Measurements from ENCODE around the gene SH3BP4. TPM values are rescaled to one million over a fixed set of nuclear protein-coding genes. Genes with fewer than 3 reads are reported as not detected.

Gene SH3BP4
- polyA plus RNA-seq, 1 donor (not counting 4 experiments of a cell fraction or from before 2014, with no cell fraction given) = 50.4 TPM

DNA sequence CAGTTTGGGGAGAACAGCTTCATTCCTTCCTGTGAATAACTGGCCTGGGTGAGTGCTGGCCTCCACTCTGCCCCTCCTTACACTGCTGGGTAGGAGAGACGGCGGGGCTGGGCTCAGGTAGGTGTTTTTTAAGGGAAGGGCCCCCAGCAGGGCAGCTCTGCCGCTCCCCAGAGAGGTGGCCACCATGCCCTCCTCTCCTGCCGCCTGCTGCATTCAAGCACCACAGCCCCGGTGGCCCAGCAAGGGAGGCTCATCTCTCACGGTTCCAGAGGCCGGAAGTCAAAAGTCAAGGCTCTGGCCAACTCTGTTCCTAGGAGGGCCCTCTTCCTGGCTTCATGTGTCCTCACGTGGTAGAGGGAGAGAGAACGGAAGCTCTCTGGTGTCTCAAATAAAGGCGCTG is 81.1 kb downstream of the SH3BP4 start:
- Histone ChIP-seq H3K4me2 (ENCODE audit: control insufficient read depth, extremely low read depth, insufficient read depth, low read depth, low read length) (no peak overlapping the region), H3K27ac (ENCODE audit: control insufficient read depth, insufficient read depth, low read length) (no peak overlapping the region), H3K9me3 (ENCODE audit: control insufficient read depth, low read depth, low read length) (no peaks in the 10 kb centered on the region), H4K20me1 (ENCODE audit: control insufficient read depth, extremely low read depth, insufficient read depth, low read length) (no peaks in the 10 kb centered on the region), H3K79me2 (ENCODE audit: control insufficient read depth, insufficient read depth, low read length) (peaks cover 72% of the 10 kb centered on the region), H3K9ac (ENCODE audit: control insufficient read depth, extremely low read depth, insufficient read depth, low read length) (no peak overlapping the region), H3K9me1 (ENCODE audit: control insufficient read depth, extremely low read depth, insufficient read depth, low read length) (peaks cover 7% of the 10 kb centered on the region), H3K36me3 (ENCODE audit: control insufficient read depth in 2 of 2, extremely low read depth in 1 of 2, insufficient read depth in 2 of 2, low read length in 2 of 2) (peaks cover 15 to 33% of the 10 kb centered on the region in 2 experiments), H3K27me3 (ENCODE audit: control insufficient read depth, extremely low read depth, insufficient read depth, low read length) (no peaks in the 10 kb centered on the region), H3K4me1 (ENCODE audit: control insufficient read depth, extremely low read depth, insufficient read depth, low read length) (peaks cover 11% of the 10 kb centered on the region), H3K4me3 (ENCODE audit: control insufficient read depth in 2 of 3, extremely low read depth in 1 of 3, insufficient read depth in 2 of 3, low read depth in 1 of 3, low read length in 3 of 3) (no peak overlapping the region), H2AFZ (ENCODE audit: control insufficient read depth, low read length) (no peak overlapping the region)
- no peak for FAIRE-seq
- dilution Hi-C loops (cut with MboI; ENCODE audit: extremely low pct_ligation_motif_present, low sequenced_read_pairs) = no loop called here
- DNase-seq (ENCODE audit: low read depth, low spot score) = no peak
- TF ChIP-seq, protein P1, sequence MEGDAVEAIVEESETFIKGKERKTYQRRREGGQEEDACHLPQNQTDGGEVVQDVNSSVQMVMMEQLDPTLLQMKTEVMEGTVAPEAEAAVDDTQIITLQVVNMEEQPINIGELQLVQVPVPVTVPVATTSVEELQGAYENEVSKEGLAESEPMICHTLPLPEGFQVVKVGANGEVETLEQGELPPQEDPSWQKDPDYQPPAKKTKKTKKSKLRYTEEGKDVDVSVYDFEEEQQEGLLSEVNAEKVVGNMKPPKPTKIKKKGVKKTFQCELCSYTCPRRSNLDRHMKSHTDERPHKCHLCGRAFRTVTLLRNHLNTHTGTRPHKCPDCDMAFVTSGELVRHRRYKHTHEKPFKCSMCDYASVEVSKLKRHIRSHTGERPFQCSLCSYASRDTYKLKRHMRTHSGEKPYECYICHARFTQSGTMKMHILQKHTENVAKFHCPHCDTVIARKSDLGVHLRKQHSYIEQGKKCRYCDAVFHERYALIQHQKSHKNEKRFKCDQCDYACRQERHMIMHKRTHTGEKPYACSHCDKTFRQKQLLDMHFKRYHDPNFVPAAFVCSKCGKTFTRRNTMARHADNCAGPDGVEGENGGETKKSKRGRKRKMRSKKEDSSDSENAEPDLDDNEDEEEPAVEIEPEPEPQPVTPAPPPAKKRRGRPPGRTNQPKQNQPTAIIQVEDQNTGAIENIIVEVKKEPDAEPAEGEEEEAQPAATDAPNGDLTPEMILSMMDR (optimal IDR thresholded peaks at IDR 0.05 in 1 of 3, IDR thresholded peaks at IDR 0.05 in 1 of 3, conservative IDR thresholded peaks at IDR 0.05 in 1 of 3; ENCODE audit: extremely low read depth in 1 of 3, insufficient read depth in 2 of 3, low read length in 3 of 3) = no peak
- no peak for TF ChIP-seq EZH2 (IDR thresholded peaks at IDR 0.05; ENCODE audit: low read length)

DNA sequence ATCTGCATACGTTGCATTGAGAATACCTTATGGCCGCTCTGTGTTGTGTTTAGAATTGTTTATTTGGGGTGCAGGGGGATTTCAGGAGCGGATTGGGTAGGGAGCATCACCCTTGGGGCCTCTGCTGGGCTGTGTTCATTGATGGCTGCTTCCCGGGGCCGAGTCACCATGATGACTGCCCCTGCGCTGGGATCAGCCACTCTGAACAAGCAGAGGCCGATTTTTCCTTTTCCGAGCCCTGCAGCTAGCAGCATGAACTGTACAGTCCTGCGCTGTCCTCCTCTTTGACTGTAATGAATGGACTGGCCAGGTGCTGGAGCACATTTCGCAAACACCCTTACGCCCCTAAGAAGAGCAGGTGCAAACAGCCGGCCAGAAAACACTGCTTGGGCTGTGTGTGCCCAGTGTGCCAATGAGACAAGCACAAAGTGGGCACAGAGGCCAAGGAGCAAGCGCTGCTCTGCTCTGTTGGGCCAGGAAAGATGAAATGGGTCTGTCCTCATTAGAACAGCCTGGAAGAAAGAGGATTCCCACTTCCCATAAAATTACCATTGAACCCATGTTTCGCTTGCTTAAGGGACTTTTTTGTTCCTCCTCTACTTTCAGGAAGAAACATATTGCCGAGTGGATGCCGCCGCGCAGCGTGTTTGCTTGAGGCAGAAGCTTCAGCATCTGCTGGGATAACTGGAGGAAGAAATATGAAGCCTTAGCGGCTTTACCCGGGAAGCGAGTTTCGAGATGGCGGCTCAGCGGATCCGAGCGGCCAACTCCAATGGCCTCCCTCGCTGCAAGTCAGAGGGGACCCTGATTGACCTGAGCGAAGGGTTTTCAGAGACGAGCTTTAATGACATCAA is 82.7 kb downstream of the SH3BP4 start:
- Histone ChIP-seq H3K4me2 (ENCODE audit: control insufficient read depth, extremely low read depth, insufficient read depth, low read depth, low read length) (no peak overlapping the region), H3K27ac (ENCODE audit: control insufficient read depth, insufficient read depth, low read length) (no peak overlapping the region), H3K9ac (ENCODE audit: control insufficient read depth, extremely low read depth, insufficient read depth, low read length) (no peak overlapping the region), H3K4me3 (ENCODE audit: control insufficient read depth in 2 of 3, extremely low read depth in 1 of 3, insufficient read depth in 2 of 3, low read depth in 1 of 3, low read length in 3 of 3) (no peak overlapping the region), H3K27me3 (ENCODE audit: control insufficient read depth, extremely low read depth, insufficient read depth, low read length) (no peaks in the 10 kb centered on the region), H3K9me1 (ENCODE audit: control insufficient read depth, extremely low read depth, insufficient read depth, low read length) (no peaks in the 10 kb centered on the region), H3K9me3 (ENCODE audit: control insufficient read depth, low read depth, low read length) (no peaks in the 10 kb centered on the region), H2AFZ (ENCODE audit: control insufficient read depth, low read length) (no peak overlapping the region), H4K20me1 (ENCODE audit: control insufficient read depth, extremely low read depth, insufficient read depth, low read length) (no peaks in the 10 kb centered on the region), H3K4me1 (ENCODE audit: control insufficient read depth, extremely low read depth, insufficient read depth, low read length) (no peaks in the 10 kb centered on the region), H3K79me2 (ENCODE audit: control insufficient read depth, insufficient read depth, low read length) (peaks cover 62% of the 10 kb centered on the region), H3K36me3 (ENCODE audit: control insufficient read depth in 2 of 2, extremely low read depth in 1 of 2, insufficient read depth in 2 of 2, low read length in 2 of 2) (peaks cover 17 to 34% of the 10 kb centered on the region in 2 experiments)
- no peak for FAIRE-seq
- no peak for TF ChIP-seq EZH2 (IDR thresholded peaks at IDR 0.05; ENCODE audit: low read length)
- TF ChIP-seq, protein P1 (optimal IDR thresholded peaks at IDR 0.05 in 1 of 3, IDR thresholded peaks at IDR 0.05 in 1 of 3, conservative IDR thresholded peaks at IDR 0.05 in 1 of 3; ENCODE audit: extremely low read depth in 1 of 3, insufficient read depth in 2 of 3, low read length in 3 of 3) = no peak
- no peak for DNase-seq (ENCODE audit: low read depth, low spot score)
- dilution Hi-C loops (cut with MboI; ENCODE audit: extremely low pct_ligation_motif_present, low sequenced_read_pairs) = no loop called here
